ENCODE data around the gene ZNF85. TPM values are rescaled to one million over a fixed set of nuclear protein-coding genes. Genes with fewer than 3 reads are reported as not detected.
"Not testable (repeated sequence)": the region's sequence is repeated elsewhere in the genome, so short reads cannot be mapped to it uniquely, and the experiment has no call there.

ZNF85 gene
- total and polyA plus RNA-seq, 2 donors (not counting 1 experiment from before 2014, with no cell fraction given), result 3.7 to 17.1 TPM

DNA sequence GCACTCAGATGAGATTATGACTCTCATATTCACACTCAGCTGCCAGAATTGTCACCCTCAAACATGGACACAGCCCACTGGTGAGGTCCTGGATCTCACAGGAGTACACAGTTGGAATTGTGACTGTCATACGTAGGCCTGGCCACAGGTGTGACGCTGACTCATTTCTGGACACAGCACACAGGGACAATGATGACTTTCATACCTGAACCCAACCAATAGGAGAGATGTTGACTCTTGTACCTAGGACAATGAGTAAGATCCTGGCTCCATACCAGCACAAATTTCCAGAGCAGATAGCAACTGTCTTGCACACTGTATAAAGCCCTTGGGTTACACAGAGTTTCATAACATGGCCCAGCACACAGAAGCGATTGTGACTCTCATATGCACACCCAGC lies 46.4 kb downstream of the ZNF85 start:
- H3K27me3 Mint-ChIP-seq, result no peaks in the 10 kb centered on the region
- 89% methylated on average over 3 of the region's 3 CpGs for WGBS (ENCODE audit: insufficient coverage)

GRCh38 chr19:20969898-20970297 lies 46.8 kb downstream of the ZNF85 start:
- Histone ChIP-seq H3K4me1 (ENCODE audit: control insufficient read depth in 2 of 2, insufficient read depth in 2 of 2, low read length in 2 of 2) (peaks cover 13 to 25% of the 10 kb centered on the region in 2 donors), H3K4me2 (replicated peaks; ENCODE audit: low read depth, low read length, poor library complexity, severe bottlenecking) (no peak overlapping the region), H4K20me1 (ENCODE audit: control insufficient read depth, insufficient read depth, low read length, poor library complexity, severe bottlenecking) (no peaks in the 10 kb centered on the region), H3K79me2 (ENCODE audit: control insufficient read depth, insufficient read depth, low read length) (no peaks in the 10 kb centered on the region), H3K27ac (ENCODE audit: low read length in 2 of 2) (no peak overlapping the region), H2AFZ (ENCODE audit: insufficient read depth, low read depth, low read length, poor library complexity, severe bottlenecking) (no peak overlapping the region), H3K9ac (ENCODE audit: low read length) (no peak overlapping the region), H3K4me3 (ENCODE audit: control extremely low read depth in 1 of 5, extremely low read depth in 1 of 5, insufficient read depth in 1 of 5, low read depth in 2 of 5, low read length in 4 of 5) (no peak overlapping the region), H3K27me3 (replicated peaks in 1 of 4; ENCODE audit: control extremely low read depth in 1 of 4, control insufficient read depth in 3 of 4, insufficient read depth in 4 of 4, low read length in 3 of 4) (no peaks in the 10 kb centered on the region), H3K9me3 (ENCODE audit: control extremely low read depth in 1 of 3, control insufficient read depth in 2 of 3, insufficient read depth in 1 of 3, low read length in 2 of 3) (peaks cover 0 to 14% (median 0%) of the 10 kb centered on the region in 3 donors), H3K36me3 (replicated peaks in 1 of 2; ENCODE audit: control extremely low read depth in 1 of 2, control insufficient read depth in 1 of 2, extremely low read depth in 1 of 2, insufficient read depth in 2 of 2, low read length in 1 of 2) (no peaks in the 10 kb centered on the region)
- intact Hi-C loops (cut with micrococcal nuclease), result no loop called here
- ATAC-seq (ENCODE audit: low read depth) (no peak), DNase-seq (no peak)
- 91% methylated on average over 3 of the region's 3 CpGs for WGBS (ENCODE audit: insufficient coverage)
- TF ChIP-seq EZH2 (IDR thresholded peaks at IDR 0.05; ENCODE audit: borderline replicate concordance, insufficient read depth, low read depth, low read length, poor library complexity, severe bottlenecking), result no peak
- TF ChIP-seq CTCF (IDR thresholded peaks at IDR 0.05), result no peak
- peaks cover 3% of the 10 kb centered on the region for H3K9me3 Mint-ChIP-seq (ENCODE audit: insufficient read depth)
- H3K4me3 Mint-ChIP-seq, result no peak overlapping the region
- ChIA-PET CTCF (no interaction called here), POLR2A (no interaction called here)
- no peak overlapping the region for H3K27ac Mint-ChIP-seq
- H3K27me3 Mint-ChIP-seq, result no peaks in the 10 kb centered on the region
- H3K4me1 Mint-ChIP-seq, result peaks cover 22% of the 10 kb centered on the region

More for the DNA sequence above, 46.4 kb downstream of the ZNF85 start:
- Histone ChIP-seq H3K27me3 (replicated peaks in 1 of 4; ENCODE audit: control extremely low read depth in 1 of 4, control insufficient read depth in 3 of 4, insufficient read depth in 4 of 4, low read length in 3 of 4) (no peaks in the 10 kb centered on the region), H3K4me2 (replicated peaks; ENCODE audit: low read depth, low read length, poor library complexity, severe bottlenecking) (no peak overlapping the region), H4K20me1 (ENCODE audit: control insufficient read depth, insufficient read depth, low read length, poor library complexity, severe bottlenecking) (no peaks in the 10 kb centered on the region), H3K36me3 (replicated peaks in 1 of 2; ENCODE audit: control extremely low read depth in 1 of 2, control insufficient read depth in 1 of 2, extremely low read depth in 1 of 2, insufficient read depth in 2 of 2, low read length in 1 of 2) (no peaks in the 10 kb centered on the region), H3K79me2 (ENCODE audit: control insufficient read depth, insufficient read depth, low read length) (no peaks in the 10 kb centered on the region), H3K9me3 (ENCODE audit: control extremely low read depth in 1 of 3, control insufficient read depth in 2 of 3, insufficient read depth in 1 of 3, low read length in 2 of 3) (peaks cover 0 to 18% (median 0%) of the 10 kb centered on the region in 3 donors), H2AFZ (ENCODE audit: insufficient read depth, low read depth, low read length, poor library complexity, severe bottlenecking) (no peak overlapping the region), H3K27ac (ENCODE audit: low read length in 2 of 2) (no peak overlapping the region), H3K4me1 (ENCODE audit: control insufficient read depth in 2 of 2, insufficient read depth in 2 of 2, low read length in 2 of 2) (peaks cover 13 to 25% of the 10 kb centered on the region in 2 donors), H3K9ac (ENCODE audit: low read length) (no peak overlapping the region), H3K4me3 (ENCODE audit: control extremely low read depth in 1 of 5, extremely low read depth in 1 of 5, insufficient read depth in 1 of 5, low read depth in 2 of 5, low read length in 4 of 5) (no peak overlapping the region)
- Mint-ChIP-seq H3K4me1 (peaks cover 22% of the 10 kb centered on the region), H3K9me3 (ENCODE audit: insufficient read depth) (peaks cover 3% of the 10 kb centered on the region), H3K4me3 (no peak overlapping the region), H3K27ac (no peak overlapping the region)
- POLR2A ChIA-PET, result no interaction called here
- ATAC-seq (ENCODE audit: low read depth) (no peak), DNase-seq (no peak)
- intact Hi-C loops (cut with micrococcal nuclease), result no loop called here
- no peak for TF ChIP-seq CTCF (IDR thresholded peaks at IDR 0.05)
- TF ChIP-seq EZH2 (IDR thresholded peaks at IDR 0.05; ENCODE audit: borderline replicate concordance, insufficient read depth, low read depth, low read length, poor library complexity, severe bottlenecking), result no peak
- CTCF ChIA-PET, result no interaction called here

- H3K27me3 ChIP-seq (replicated peaks in 1 of 4; ENCODE audit: control extremely low read depth in 1 of 4, control insufficient read depth in 3 of 4, insufficient read depth in 4 of 4, low read length in 3 of 4); H3K36me3 ChIP-seq (replicated peaks in 1 of 2; ENCODE audit: control extremely low read depth in 1 of 2, control insufficient read depth in 1 of 2, extremely low read depth in 1 of 2, insufficient read depth in 2 of 2, low read length in 1 of 2); H3K79me2 ChIP-seq (ENCODE audit: control insufficient read depth, insufficient read depth, low read length); H3K9me3 ChIP-seq (ENCODE audit: control extremely low read depth in 1 of 3, control insufficient read depth in 2 of 3, insufficient read depth in 1 of 3, low read length in 2 of 3); H3K27me3 Mint-ChIP-seq; POLR2A ChIA-PET; H3K4me1 Mint-ChIP-seq; H3K9me3 Mint-ChIP-seq (ENCODE audit: insufficient read depth); ATAC-seq (ENCODE audit: low read depth); CTCF ChIA-PET; H3K4me2 ChIP-seq (replicated peaks; ENCODE audit: low read depth, low read length, poor library complexity, severe bottlenecking); H3K9ac ChIP-seq (ENCODE audit: low read length); H3K4me3 Mint-ChIP-seq; H3K27ac Mint-ChIP-seq; H4K20me1 ChIP-seq (ENCODE audit: control insufficient read depth, insufficient read depth, low read length, poor library complexity, severe bottlenecking); H3K4me3 ChIP-seq (ENCODE audit: control extremely low read depth in 1 of 5, extremely low read depth in 1 of 5, insufficient read depth in 1 of 5, low read depth in 2 of 5, low read length in 4 of 5); DNase-seq; H3K27ac ChIP-seq (ENCODE audit: low read length in 2 of 2); H2AFZ ChIP-seq (ENCODE audit: insufficient read depth, low read depth, low read length, poor library complexity, severe bottlenecking); H3K4me1 ChIP-seq (ENCODE audit: control insufficient read depth in 2 of 2, insufficient read depth in 2 of 2, low read length in 2 of 2); intact Hi-C loops (cut with micrococcal nuclease): not testable (repeated sequence)
- 92% methylated on average over 2 of the region's 2 CpGs for WGBS (ENCODE audit: insufficient coverage)
Measured at GRCh38 chr19:20992788-20993187, 69.7 kb downstream of the ZNF85 start.
